GM23338 (cell line): ENCODE data around the gene ANAPC2. TPM values are rescaled to one million over a fixed set of nuclear protein-coding genes. Genes with fewer than 3 reads are reported as not detected.

Experiments
- CREB1 ChIP-seq: fragments of 250-450 bp; sonication (Bioruptor Pico); IDR thresholded peaks from 2 replicates; pipeline ENCODE4 v1.5.0; 2020; ENCODE audit warnings: low read depth, mild to moderate bottlenecking, moderate library complexity
- EZH2 ChIP-seq: fragments of 200-600 bp; sonication (generic); IDR thresholded peaks from one replicate; pipeline ENCODE4 v1.8.0; 2017; ENCODE audit warnings: antibody characterized with exemption, mild to moderate bottlenecking, low read depth; ENCODE audit not compliant: unreplicated experiment
- JUNB ChIP-seq: IDR thresholded peaks from one replicate; pipeline ENCODE4 v1.6.1; 2016; ENCODE audit warnings: antibody characterized with exemption; ENCODE audit not compliant: unreplicated experiment
- STAT1 ChIP-seq: IDR thresholded peaks from one replicate; pipeline ENCODE4 v1.6.1; 2016; ENCODE audit warnings: antibody characterized with exemption; ENCODE audit not compliant: unreplicated experiment
- ZNF462 ChIP-seq: fragments of 250-450 bp; sonication (Bioruptor Pico); IDR thresholded peaks from 2 replicates; pipeline ENCODE4 v1.5.0; 2020; ENCODE audit warnings: mild to moderate bottlenecking, moderate library complexity
- polyA plus RNA-seq: library from polyadenylated mRNA; unstranded; fragments of >200 nt; fragmentation: Nextera tagmentation; extraction: Ambion mirVana; gene quantifications from 2 replicates; pipeline ENCODE4 v1.2.1, GENCODE V29; 2016
- total RNA-seq: library from RNA; depleted of rRNA; stranded (reverse); fragments of >200 nt; shearing (Covaris generic); gene quantifications from 2 replicates; pipeline ENCODE4 v1.2.3, GENCODE V29; 2014
- TF ChIP-seq, protein P1 (sequence below): IDR thresholded peaks from 2 replicates; pipeline ENCODE4 v1.6.1; 2016; ENCODE audit warnings: antibody characterized with exemption
- TF ChIP-seq, protein P2 (sequence below), 2 experiments: fragments of 200-600 bp in 1 of 2; sonication (generic) in 1 of 2; conservative IDR thresholded peaks; 2 replicates each; pipeline versions ENCODE4 v1.5.1 to v1.6.1; 2016 to 2017; ENCODE audit warnings: antibody characterized with exemption in 2 of 2, low read depth in 2 of 2, mild to moderate bottlenecking in 2 of 2, moderate library complexity in 1 of 2

ANAPC2 gene
- total and polyA plus RNA-seq, 2 experiments from 2014 or later: 16.4 to 42.9 TPM

- no peak for TF ChIP-seq ZNF462 (CRISPR knock-in tag)
- TF ChIP-seq EZH2: no peak
- TF ChIP-seq STAT1: no peak
- TF ChIP-seq, protein P1, sequence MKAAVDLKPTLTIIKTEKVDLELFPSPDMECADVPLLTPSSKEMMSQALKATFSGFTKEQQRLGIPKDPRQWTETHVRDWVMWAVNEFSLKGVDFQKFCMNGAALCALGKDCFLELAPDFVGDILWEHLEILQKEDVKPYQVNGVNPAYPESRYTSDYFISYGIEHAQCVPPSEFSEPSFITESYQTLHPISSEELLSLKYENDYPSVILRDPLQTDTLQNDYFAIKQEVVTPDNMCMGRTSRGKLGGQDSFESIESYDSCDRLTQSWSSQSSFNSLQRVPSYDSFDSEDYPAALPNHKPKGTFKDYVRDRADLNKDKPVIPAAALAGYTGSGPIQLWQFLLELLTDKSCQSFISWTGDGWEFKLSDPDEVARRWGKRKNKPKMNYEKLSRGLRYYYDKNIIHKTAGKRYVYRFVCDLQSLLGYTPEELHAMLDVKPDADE: no peak
- no peak for TF ChIP-seq CREB1 (CRISPR knock-in tag)
- TF ChIP-seq, protein P2, sequence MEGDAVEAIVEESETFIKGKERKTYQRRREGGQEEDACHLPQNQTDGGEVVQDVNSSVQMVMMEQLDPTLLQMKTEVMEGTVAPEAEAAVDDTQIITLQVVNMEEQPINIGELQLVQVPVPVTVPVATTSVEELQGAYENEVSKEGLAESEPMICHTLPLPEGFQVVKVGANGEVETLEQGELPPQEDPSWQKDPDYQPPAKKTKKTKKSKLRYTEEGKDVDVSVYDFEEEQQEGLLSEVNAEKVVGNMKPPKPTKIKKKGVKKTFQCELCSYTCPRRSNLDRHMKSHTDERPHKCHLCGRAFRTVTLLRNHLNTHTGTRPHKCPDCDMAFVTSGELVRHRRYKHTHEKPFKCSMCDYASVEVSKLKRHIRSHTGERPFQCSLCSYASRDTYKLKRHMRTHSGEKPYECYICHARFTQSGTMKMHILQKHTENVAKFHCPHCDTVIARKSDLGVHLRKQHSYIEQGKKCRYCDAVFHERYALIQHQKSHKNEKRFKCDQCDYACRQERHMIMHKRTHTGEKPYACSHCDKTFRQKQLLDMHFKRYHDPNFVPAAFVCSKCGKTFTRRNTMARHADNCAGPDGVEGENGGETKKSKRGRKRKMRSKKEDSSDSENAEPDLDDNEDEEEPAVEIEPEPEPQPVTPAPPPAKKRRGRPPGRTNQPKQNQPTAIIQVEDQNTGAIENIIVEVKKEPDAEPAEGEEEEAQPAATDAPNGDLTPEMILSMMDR (conservative IDR thresholded peaks at IDR 0.05; ENCODE audit: low read depth in 2 of 2): no peak
- TF ChIP-seq JUNB: no peak
Observed at GRCh38 chr9:137149363-137149762, 39.0 kb downstream of the ANAPC2 start (continued).
